GM18861 (cell line): ENCODE data around the gene MGAT5B.
"Not testable (repeated sequence)": the region's sequence is repeated elsewhere in the genome, so short reads cannot be mapped to it uniquely, and the experiment has no call there.

Experiments
- ATAC-seq: cut with Tn5 transposase; IDR thresholded peaks from one replicate; pipeline ENCODE4 v1.9.1; 2021; ENCODE audit not compliant: unreplicated experiment

The MGAT5B gene

DNA sequence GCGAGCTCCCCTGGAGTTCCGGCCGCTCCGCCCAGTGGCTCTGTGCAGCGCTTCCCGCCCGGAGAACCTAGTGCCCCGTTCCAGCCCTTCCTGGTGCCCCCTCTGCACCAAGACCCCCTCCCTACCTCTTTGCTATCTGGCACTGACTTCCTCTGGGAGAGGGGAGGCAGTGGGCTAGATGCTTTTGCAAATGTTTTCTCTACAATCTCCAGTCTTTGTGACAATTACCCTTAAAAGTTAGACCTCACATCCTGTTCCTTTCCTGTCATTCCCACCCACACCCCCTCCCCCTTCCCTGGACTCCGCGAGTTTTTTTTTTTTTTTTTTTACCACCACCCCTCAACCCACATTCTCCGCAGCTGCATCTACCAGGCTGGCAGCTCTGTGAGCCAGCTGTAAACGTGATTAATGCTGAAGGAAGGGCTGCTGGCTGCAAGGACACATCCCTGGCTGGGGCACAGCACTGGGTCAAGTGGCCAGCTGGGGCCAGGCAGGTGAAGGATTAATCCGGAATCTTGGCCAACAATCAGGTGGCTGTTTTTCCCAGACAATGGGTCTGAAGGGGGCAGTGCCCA lies 101.5 kb downstream of the MGAT5B start:
- ATAC-seq = no peak

DNA sequence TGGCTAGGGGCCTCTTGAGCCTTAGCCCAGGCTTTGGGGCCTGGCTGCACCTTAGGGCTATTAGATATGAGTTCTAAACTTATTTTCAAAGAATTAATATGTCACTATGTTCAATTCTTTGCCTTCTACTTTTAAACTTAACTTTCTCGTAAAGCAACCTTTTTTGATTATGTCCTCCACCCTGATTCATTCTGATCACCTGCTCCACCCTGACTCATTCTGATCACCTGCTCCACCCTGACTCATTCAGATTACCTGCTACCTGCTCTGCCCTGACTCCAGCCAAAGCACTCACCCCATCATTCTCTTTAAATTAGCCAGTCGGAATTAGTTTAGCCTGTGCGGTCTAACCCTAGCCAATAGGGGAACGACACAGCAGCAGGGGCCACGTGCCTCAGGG lies 102.0 kb downstream of the MGAT5B start:
- not testable (repeated sequence) for ATAC-seq

DNA sequence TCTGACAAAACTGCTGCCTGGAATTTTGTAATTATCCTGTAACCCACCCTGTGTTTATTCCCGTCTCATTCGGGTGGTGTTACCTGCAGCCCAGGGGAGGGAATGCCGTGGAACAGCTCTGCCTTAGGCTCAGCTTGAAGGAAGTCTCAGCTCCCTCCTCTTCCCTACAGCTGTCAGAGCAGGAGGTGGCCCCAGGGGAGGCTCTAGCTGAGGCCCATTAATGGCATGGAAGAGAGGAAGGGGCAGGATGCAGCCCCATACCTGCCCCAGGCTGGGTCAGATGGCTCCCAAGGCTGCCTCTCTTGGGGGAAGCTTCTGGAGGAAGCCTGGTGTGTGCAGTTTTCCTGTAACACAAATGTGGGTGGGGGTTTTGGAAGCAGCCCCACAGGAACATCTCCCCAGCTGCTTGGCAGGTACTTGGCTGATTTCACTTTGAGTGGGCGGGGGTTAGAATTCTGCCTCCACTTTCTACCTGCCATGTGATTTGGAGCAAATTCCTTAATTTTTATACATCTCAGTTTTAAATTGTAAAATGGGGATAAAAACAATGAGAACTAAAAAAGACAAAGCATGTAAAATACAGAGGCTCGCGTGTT lies 103.9 kb downstream of the MGAT5B start:
- ATAC-seq = no peak

DNA sequence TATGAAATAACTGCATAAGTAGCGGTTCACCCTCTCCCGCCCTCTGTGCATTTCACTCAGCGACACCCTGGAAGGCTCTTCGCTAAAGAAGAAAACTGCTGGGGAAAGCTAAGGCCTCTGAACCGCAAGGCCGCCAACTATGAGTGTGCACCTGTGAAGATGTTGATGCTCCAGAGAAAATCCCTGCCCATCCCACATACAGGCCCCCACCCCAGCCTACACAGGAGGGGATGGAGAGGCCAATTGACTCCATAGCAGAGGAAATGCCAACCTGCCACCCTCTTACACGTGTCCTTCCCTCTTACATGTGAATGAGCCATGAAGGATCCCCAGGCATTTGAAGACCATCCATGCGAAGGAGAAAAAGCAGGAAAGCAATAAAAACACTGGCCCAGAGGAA lies 104.8 kb downstream of the MGAT5B start:
- ATAC-seq = no peak

DNA sequence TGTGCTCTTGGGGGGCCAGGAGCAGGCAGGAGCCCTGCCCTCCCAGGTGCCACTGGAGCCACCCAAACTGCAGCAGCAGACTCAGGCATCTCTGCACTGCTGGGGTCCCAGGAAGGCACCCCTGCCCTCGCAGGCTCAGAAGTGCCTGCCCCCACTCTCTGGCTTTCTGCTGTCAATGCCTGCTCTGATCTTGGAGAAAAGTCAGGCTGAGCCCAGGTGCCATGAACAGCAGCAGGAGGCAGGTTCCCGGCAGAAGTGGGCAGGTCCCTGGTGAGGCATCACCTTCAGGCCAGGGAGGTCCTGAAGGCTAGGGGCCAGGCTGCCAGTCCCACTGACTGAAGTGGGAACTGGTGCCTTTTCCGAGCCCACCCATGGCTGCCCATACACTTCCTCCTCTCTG lies 106.5 kb downstream of the MGAT5B start:
- ATAC-seq = no peak

DNA sequence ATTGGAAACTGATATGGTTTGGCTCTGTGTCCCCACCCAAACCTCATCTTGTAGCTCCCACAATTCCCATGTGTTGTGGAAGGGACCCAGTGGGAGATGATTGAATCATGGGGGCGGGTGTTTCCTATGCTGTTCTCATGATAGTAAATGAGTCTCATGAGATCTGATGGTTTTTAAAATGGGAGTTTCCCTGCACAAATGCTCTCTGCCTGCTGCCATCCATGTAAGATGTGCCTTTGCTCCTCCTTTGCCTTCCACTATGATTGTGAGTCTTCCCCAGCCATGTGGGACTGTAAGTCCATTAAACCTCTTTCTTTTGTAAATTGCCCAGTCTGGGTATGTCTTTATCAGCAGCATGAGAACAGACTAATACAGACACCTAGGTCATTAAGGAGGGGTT lies 109.8 kb downstream of the MGAT5B start:
- not testable (repeated sequence) for ATAC-seq

DNA sequence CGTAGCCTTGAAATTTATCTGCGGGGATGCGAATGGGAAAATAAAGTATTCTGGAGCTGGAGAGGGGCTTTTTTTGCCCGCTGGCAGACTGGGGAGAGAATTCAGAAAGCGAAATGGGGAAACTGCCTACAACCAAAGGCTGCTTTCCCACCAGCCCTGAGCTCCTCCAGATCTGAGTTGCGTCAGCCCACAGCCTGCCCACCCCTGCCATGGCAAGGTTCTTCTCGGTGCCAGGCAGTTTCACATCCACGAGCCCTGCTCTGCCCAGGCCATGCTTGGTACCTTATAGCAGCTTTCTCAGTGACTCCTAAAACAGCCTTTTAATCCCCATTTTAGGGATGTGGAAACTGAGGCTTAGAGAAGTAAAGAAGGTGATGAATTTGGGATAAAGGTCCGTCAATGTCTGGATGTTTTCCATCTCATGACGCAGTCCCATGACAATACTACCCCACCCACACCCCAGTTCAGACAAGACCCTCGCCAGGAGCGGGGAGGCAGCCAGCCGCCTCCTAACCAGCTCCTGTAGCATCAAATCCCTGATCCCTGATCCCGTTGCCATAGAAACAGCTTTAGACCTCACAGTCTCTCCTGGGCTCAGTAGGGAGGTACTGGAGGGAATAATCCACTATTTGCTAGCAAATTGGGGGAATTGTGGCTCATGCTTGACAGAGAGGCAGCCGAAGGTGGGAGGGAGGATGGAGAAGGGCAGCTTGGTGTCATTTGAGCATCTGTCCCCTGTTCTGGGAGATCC lies 113.5 kb downstream of the MGAT5B start:
- ATAC-seq = no peak

DNA sequence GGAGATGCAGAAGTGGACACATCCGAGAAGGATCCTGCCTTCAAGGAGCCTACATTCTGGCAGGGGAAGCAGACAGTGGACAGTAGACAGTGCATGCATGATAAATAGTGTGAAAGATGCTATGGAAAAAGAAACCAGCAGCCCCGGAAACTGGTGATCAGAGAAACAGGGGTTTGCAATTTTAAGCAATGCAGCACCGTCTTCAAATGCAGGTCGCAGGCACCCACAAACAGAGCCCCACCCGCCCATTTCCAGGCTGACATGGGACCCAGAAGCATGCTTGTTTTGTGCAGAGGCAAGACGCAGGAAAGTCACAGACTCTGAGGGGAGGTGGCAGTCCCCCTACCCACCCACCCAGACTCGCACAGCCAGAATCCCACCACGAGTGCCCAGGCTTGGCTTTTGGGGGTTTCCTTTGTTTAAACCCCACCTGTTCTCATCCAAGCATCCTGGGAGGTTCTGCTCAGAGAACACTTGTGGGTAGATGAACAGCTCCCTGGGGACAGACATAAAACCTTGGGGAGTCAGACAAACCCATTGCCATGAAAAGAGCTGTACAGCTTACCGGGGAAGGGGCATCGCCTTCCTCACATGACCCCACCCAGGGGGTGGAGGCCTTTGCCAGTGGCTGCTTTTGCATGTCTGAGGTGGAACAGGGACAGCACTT lies 114.3 kb downstream of the MGAT5B start:
- ATAC-seq = no peak

DNA sequence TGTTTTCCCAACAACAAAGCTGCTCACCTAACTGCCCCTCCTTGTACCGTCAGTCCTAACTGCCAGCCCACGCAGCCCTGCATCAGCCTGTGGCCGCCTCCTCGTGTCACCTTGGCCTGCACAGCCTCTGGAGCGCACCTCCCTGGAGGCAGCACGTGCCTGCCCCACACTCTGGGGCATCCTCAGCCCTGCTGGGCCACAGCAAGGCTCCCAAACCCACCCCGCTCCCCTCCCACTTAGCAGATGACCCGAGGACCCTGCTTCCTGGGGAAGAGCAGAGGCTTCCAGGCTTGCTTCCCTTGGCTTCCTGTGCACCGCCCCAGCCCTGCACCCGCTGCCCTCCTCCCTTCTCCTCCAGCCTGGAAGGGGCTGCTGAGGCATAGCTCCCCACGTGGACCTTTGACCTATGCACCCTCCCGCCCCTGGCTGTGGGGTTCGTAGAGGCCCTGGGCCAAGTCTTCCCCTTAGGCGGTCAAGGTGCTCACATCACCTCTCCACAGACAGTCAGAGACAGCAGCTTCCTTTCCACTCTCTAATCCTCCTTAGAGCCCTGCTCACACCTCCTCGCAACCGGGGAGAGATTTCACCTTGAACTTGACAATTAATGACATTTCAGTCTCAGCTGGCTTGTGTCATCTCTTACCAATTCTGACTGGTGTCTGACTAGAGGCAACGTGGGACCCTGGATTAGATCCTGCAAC lies 115.0 kb downstream of the MGAT5B start:
- no peak for ATAC-seq

DNA sequence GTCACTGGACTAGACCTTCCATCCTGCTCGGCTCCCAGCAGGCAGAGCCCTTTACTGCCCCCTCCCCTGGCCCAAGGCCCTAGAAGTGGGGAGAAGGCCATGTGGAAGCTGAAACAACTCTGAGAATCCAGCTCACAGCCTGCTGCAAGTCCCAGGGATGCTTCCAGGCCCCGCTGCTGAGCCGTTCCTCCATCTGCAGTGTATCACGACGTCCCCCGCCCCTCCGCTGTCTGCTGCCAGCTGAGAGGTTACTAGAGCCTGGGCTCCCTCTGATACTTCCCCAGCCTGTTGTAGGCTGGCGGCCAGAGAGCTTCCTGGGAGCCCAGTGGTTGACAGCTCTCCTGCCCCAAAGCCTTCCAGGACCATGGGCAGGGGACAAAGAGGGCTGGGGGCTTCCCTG lies 118.2 kb downstream of the MGAT5B start:
- no peak for ATAC-seq

DNA sequence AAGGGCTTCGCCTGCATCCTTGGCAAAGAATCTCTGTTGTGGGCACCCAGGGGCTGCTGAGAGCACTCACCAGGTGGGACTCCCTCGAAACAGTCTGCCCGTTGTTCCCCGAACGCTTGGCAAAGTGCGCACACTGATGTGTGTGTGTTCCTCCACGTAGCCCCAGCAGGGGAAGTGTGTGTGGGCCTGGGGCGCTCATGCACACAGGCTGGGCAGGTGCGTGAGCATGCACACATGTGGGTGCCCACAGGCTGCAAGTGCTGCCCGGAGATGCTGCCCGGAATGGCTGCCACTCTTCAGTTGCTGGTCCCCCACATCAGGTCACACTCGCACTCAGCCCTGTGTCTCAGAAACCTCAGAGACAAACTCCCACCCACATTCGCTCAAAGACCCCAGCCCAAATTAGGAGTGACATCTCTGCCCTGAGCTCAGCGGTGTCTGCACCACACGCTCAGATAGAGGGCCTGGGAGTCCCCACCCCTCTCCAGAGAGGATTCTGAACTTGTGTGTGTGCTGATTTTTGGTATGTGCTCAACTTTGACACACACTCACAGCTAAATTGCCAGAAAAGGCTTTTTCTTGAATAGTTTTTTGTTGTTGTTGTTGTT lies 119.4 kb downstream of the MGAT5B start:
- no peak for ATAC-seq

DNA sequence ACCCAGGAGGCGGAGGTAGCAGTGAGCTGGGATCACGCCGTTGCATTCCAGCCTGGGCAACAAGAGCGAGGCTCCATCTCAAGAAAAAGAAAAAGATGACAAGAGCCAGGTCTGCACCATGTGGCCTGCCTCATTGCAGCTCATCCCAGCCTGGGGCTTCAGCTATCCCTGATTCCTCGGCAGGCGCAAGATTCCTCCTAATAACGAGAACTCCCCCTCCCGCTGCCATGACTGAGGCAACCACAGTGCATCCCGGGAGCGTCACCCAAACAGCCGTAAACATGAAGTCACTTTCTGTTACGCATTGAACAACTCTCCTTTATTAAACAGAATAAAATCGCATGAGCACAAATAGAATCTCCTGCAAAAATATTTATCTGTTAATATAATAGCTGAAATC lies 120.6 kb downstream of the MGAT5B start:
- no peak for ATAC-seq

DNA sequence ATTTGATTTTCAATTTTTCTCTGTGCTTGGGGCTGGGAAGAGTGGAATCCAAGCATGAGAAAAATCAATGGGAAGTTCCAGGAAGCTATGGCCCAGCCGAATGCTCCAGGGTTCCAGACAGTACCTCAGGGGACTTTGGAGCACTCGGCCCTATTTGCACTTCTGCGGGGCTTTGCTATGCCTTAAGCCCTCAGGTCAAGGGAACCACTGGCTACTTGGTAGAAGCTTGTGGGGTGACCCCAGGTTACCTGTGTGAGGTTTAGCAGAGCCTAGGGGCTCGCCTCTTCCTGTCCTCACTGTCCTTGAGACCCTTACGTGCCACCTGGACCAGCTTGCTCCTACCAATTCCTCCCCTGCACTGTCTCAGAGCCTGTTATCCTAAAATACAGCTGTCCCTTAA lies 121.3 kb downstream of the MGAT5B start:
- no peak for ATAC-seq

DNA sequence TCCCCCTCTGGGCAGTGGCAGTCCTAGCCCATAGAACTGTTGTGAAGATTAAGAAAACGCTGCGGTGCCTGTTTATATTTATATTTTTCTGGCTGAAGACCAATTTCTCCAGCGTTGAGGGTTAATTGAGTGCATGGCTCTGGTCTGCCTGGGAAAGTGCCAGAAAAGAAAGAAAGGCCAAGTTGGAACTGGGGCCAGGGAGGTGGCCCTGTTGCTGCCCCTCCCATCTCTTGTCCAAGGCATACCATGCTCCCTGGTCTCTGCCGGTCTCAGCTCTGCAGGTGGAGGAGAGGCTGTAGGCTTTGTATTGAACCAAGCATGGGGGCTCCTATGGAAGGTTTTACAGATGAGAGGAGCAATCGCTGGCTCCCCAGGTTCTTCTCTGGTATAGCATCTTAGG lies 124.7 kb downstream of the MGAT5B start:
- ATAC-seq = no peak

DNA sequence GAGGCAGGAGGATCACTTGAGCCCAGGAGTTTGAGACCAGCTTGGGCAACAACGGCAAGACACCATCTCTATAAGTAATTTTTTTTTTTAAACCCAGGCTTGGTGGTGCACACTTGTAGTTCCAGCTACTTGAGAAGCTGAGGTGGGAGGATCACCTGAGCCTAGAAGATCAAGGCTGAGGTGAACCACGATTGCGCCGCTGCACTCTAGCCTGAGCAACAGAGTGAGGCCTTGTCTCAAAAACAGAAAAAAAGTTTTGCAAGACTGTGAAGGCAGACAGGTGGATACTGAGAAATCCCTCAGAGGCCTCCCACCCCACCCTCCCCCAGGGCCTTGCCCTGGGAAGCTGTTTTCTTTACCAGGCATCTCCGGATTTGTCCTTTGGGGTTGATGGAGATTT lies 125.4 kb downstream of the MGAT5B start:
- ATAC-seq = no peak

DNA sequence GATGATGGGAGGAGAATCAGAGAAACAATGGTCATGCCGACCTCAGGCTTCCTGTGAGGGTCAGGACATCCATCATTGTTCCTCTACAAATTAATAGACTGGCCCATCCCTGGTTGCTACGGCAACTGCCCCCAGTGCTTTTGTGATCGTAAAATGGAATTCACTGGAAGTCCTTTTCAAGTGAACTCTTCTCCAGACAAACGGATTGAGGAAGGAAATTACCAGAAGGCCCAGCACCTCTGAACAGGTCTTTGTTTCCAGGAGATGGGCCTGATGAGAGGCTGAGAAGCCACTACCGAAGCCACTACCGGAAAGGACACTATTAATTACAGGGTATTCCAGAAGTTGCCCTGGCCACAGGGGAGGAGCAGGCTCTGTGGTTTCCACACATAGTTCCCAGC lies 126.0 kb downstream of the MGAT5B start:
- no peak for ATAC-seq

DNA sequence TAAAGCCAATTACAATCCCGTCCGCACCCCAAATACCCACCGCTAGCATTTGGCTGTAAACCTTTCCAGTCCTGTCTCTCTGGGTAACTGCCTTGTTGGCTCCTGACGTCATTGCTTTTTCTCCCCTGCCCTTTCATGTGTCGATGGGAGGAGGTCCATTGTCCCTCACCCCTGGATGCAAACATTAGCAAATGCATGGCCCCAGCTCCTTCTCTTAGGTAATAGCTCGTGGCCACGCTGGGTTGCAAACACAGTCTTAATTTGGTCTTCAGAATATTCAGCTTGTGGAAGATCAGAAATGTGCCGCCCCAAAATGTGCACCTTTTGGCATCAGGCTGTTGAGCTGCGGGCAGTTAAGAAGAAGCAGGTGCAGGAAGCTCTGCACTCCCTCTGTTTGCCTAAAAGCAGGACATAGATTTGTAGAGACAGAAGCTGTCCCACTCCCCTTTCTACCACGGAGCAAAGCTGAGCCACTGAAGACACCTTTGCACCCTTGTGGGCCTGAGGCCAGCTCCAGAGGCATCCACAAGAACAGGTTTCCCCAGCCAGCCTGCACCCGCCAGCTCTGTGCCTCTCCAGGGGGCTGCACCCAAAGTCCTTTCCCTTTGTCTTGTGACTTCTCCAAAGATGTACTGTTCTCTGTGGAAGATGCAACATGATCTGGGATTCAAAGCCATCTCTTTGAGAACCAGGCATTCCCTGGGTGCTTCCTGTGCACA lies 127.3 kb downstream of the MGAT5B start:
- no peak for ATAC-seq

DNA sequence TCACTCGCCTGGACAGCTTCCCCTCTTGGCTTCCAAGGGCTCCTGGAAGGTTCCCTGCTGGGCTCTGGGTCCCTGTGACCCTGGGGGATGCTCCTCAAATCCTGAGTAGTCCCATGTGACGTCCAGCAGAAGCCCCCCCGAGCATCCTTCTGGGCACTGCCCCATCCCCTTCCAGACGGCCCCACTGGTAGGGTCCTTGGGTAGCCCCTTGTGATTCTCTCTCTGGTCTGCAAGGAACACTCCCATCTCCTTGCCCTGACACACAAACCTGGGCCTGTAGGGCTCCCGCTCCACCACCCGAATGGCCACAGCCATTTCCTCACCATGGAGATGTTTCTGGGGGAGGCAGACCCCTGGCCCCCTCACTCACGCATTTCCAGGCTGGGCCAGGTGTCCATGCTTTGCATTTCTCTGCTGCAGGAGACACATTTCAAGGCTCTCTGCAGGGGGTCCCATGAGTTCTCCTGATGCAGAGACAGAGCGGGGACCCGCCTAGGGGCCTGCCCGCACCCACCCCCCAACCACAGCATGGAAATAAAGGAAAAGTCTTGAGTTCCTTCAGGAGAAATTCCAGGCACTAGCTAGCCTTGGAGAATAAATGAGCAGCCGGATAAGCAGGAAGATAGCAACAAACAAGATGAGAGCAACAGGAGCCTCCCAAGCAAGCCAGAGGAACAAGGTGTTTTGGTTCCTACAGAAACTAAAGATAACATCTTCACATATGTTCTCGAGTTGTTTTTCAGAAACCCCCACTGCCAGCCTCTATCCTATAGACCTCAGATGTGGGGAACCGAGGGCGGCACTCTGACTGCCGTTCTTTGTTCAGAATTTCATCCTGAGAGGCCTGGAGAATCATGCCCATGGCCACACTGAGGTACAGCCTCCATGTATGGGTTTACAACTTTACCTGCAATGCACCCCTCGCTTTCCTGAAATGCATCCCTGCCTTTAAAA lies 128.8 kb downstream of the MGAT5B start:
- ATAC-seq = no peak

DNA sequence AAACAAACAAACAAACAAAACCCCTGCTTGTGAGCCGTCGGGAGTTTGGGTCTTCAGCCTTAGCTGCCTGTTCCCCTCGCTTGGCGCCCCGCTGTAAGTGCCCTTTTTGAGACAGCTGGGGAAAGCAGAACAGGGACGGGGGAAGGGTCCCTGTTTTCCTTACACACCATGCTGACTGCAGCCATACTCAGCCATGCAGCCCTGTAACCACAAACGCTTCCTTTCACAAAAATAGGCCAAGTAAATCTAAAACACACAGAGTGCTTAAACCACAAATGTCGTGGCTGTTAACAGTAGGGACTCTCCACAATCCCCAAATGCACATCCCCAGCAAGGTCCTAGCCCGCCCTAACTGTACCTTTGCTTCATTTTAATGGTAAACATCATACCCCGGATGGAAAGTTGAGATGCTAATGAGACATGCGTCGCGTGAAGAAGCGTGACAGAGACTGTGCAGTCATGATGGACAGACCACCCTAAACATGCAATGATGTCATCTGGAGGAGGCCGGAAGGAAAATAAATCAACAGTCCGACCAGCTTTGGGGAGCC lies 129.9 kb downstream of the MGAT5B start:
- ATAC-seq = peak; percentile 73
